ENCODE data around the gene SBF2. TPM values are rescaled to one million over a fixed set of nuclear protein-coding genes. Genes with fewer than 3 reads are reported as not detected.

The SBF2 gene
- total and polyA plus RNA-seq, 8 donors = 25.7 to 62.6 (median 57.0) TPM

GRCh38 chr11:10305964-10306918 lies 12.2 kb upstream of the SBF2 start:
- TF ChIP-seq, protein P1, sequence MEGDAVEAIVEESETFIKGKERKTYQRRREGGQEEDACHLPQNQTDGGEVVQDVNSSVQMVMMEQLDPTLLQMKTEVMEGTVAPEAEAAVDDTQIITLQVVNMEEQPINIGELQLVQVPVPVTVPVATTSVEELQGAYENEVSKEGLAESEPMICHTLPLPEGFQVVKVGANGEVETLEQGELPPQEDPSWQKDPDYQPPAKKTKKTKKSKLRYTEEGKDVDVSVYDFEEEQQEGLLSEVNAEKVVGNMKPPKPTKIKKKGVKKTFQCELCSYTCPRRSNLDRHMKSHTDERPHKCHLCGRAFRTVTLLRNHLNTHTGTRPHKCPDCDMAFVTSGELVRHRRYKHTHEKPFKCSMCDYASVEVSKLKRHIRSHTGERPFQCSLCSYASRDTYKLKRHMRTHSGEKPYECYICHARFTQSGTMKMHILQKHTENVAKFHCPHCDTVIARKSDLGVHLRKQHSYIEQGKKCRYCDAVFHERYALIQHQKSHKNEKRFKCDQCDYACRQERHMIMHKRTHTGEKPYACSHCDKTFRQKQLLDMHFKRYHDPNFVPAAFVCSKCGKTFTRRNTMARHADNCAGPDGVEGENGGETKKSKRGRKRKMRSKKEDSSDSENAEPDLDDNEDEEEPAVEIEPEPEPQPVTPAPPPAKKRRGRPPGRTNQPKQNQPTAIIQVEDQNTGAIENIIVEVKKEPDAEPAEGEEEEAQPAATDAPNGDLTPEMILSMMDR (IDR thresholded peaks at IDR 0.05) = no peak
- peak in 1 of 4 donors; percentile 82 for DNase-seq
- Histone ChIP-seq H3K27me3 (peaks cover 0 to 38% of the 10 kb centered on the region in 2 donors), H3K4me1 (peaks cover 27 to 78% of the 10 kb centered on the region in 2 donors), H3K27ac (peak overlapping the region; percentile 35 to 94), H3K4me3 (peak overlapping the region; percentile 37 to 60), H3K36me3 (peaks cover 0 to 14% of the 10 kb centered on the region in 2 donors), H3K9me3 (no peaks in the 10 kb centered on the region)
- intact Hi-C loops (cut with DNase I) = loop anchor here (5.0 to 10.0 kb wide), 3 partner anchors 99 to 551 kb away; no protein-coding TSS in a partner anchor
- ATAC-seq = no peak

- H3K4me1 ChIP-seq = peaks cover 27 to 83% of the 10 kb centered on the region in 2 donors
- H3K27me3 ChIP-seq = peaks cover 0 to 38% of the 10 kb centered on the region in 2 donors
- TF ChIP-seq, protein P1 (IDR thresholded peaks at IDR 0.05) = no peak
- no peaks in the 10 kb centered on the region for H3K9me3 ChIP-seq
- ATAC-seq (peak; percentile 2), DNase-seq (peak in 2 of 4 donors; percentile 55 to 88)
- H3K4me3 ChIP-seq = peak overlapping the region; percentile 37 to 60
- peak overlapping the region; percentile 35 to 94 for H3K27ac ChIP-seq
- intact Hi-C loops (cut with DNase I) = loop anchor here (5.0 to 10.0 kb wide), 3 partner anchors 98 to 551 kb away; no protein-coding TSS in a partner anchor
- peaks cover 0 to 14% of the 10 kb centered on the region in 2 donors for H3K36me3 ChIP-seq
Observed at GRCh38 chr11:10305262-10305963, 11.4 kb upstream of the SBF2 start.

DNA sequence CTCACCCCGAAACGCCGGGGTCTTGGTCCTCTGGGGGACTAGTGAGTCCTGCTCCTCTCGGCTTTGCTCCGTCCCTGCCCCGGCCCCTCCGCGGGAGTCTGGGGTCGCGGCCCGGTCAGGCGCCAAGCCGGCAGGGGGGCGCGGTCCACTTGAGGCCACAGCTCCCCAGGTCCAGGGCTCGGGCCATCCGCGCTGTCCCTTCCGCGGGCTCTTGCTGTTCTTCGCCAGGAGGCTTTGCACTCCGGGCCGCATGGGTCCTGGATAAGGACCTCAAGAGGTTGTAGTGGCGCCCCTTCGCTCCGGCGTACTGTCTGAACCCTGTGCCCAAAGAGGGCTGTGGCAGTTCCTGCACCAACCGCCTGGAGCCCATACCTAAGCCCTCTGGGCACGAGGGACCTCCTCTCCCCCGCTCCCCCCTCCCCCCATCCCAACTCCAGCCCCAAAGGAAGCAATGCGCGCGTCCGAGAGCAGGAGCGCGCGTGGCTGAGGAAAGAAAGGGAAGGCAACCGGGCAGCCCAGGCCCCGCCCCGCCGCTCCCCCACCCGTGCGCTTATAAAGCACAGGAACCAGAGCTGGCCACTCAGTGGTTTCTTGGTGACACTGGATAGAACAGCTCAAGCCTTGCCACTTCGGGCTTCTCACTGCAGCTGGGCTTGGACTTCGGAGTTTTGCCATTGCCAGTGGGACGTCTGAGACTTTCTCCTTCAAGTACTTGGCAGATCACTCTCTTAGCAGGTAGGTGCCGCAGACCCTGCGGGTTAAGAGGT lies 10.7 kb upstream of the SBF2 start, which contains the start of gene ADM:
Gene ADM, plus strand, starts transcription at position 579 of the 767 bp plus-strand sequence. CDS start 628 bp downstream, outside the sequence.
- DNase-seq (peak; percentile 81 to 95 (median 91)), ATAC-seq (peak; percentile 53)
- Histone ChIP-seq H3K27ac (peak within 1 kb of the TSS; percentile 41 to 94), H3K4me1 (peaks cover 27 to 78% of the 10 kb centered on the region in 2 donors), H3K9me3 (no peaks in the 10 kb centered on the region), H3K27me3 (peaks cover 0 to 38% of the 10 kb centered on the region in 2 donors), H3K4me3 (peak within 1 kb of the TSS; percentile 59 to 60), H3K36me3 (peaks cover 0 to 14% of the 10 kb centered on the region in 2 donors)
- TF ChIP-seq, protein P1 (IDR thresholded peaks at IDR 0.05) = peak; percentile 36 to 42
- intact Hi-C loops (cut with DNase I) = loop anchor here (5.0 to 10.0 kb wide), 3 partner anchors 97 to 550 kb away; no protein-coding TSS in a partner anchor

GRCh38 chr11:10303558-10304363 lies 9.7 kb upstream of the SBF2 start:
- intact Hi-C loops (cut with DNase I) = loop anchor here (10.0 kb wide), 2 partner anchors 99 to 549 kb away; no protein-coding TSS in a partner anchor
- peaks cover 0 to 38% of the 10 kb centered on the region in 2 donors for H3K27me3 ChIP-seq
- TF ChIP-seq, protein P1 (IDR thresholded peaks at IDR 0.05) = no peak
- H3K4me1 ChIP-seq = peaks cover 27 to 78% of the 10 kb centered on the region in 2 donors
- H3K36me3 ChIP-seq = peaks cover 0 to 14% of the 10 kb centered on the region in 2 donors
- H3K9me3 ChIP-seq = no peaks in the 10 kb centered on the region
- peak in 2 of 4 donors; percentile 56 to 86 for DNase-seq
- no peak for ATAC-seq
- H3K27ac ChIP-seq = peak overlapping the region; percentile 77 to 94
- peak overlapping the region; percentile 59 to 60 for H3K4me3 ChIP-seq

Data from left lung (tissue), 10 donors.